SU-DHL-6 (cell line): ENCODE data around the gene COL24A1.

Experiments
- H2AFZ ChIP-seq: fragments of 200-600 bp; sonication (generic); 2 replicates; pipeline ENCODE4 v1.6.1; 2014; ENCODE audit warnings: low read depth, mild to moderate bottlenecking, moderate library complexity, mixed read lengths, antibody characterized with exemption, low read length; ENCODE audit not compliant: severe bottlenecking
- H3F3A ChIP-seq: fragments of 200-600 bp; shearing (Covaris generic); 2 replicates; pipeline ENCODE4 v1.6.0; 2016; ENCODE audit warnings: antibody characterized with exemption, mild to moderate bottlenecking; ENCODE audit not compliant: insufficient read depth
- H3K27ac ChIP-seq: fragments of 200-600 bp; sonication (generic); 2 replicates; pipeline ENCODE4 v1.5.1; 2016; ENCODE audit warnings: low read depth, mild to moderate bottlenecking, low read length, moderate library complexity, mixed read lengths
- H3K27me3 ChIP-seq: fragments of 200-600 bp; sonication (generic), shearing (Covaris generic); 2 replicates; pipeline ENCODE4 v1.6.0; 2014; ENCODE audit warnings: mild to moderate bottlenecking, low read length
- H3K36me3 ChIP-seq: fragments of 200-600 bp; sonication (generic); 2 replicates; pipeline ENCODE4 v1.6.1; 2014; ENCODE audit warnings: mild to moderate bottlenecking, low read length, mixed read lengths
- H3K4me2 ChIP-seq: fragments of 300-600, 200-600 bp; shearing (Covaris generic), sonication (generic); 2 replicates; pipeline ENCODE4 v1.6.0; 2014; ENCODE audit warnings: low read length, low read depth, mild to moderate bottlenecking; ENCODE audit not compliant: poor library complexity, severe bottlenecking
- H3K4me3 ChIP-seq: fragments of 200-600 bp; sonication (generic); 2 replicates; pipeline ENCODE4 v1.5.1; 2014; ENCODE audit warnings: antibody characterized with exemption, low read length, mild to moderate bottlenecking, mixed read lengths; ENCODE audit not compliant: insufficient read depth, poor library complexity, severe bottlenecking
- H3K79me2 ChIP-seq: fragments of 200-600 bp; sonication (generic); 2 replicates; pipeline ENCODE4 v1.6.1; 2014; ENCODE audit warnings: mild to moderate bottlenecking, low read length, moderate library complexity; ENCODE audit not compliant: insufficient read depth
- H3K9ac ChIP-seq: fragments of 200-600 bp; sonication (generic); 2 replicates; pipeline ENCODE4 v1.7.0; 2014; ENCODE audit warnings: mild to moderate bottlenecking, low read length
- H3K9me2 ChIP-seq: fragments of 200-600 bp; sonication (generic); replicated peaks from 2 replicates; pipeline ENCODE4 v1.6.1; 2014; ENCODE audit warnings: low read length; ENCODE audit not compliant: insufficient read depth
- H3K9me3 ChIP-seq: fragments of 200-600 bp; sonication (generic); 2 replicates; pipeline ENCODE4 v1.6.1; 2014; ENCODE audit warnings: low read length, mixed read lengths; ENCODE audit not compliant: insufficient read depth
- H4K20me1 ChIP-seq: fragments of 200-600 bp; sonication (generic); 2 replicates; pipeline ENCODE4 v1.6.1; 2014; ENCODE audit warnings: low read depth, mild to moderate bottlenecking, antibody characterized with exemption, low read length, moderate library complexity, mixed read lengths
- CTCF ChIP-seq: fragments of 200-600 bp; sonication (generic); IDR thresholded peaks from one replicate; pipeline ENCODE4 v1.5.1; 2017; ENCODE audit warnings: antibody characterized with exemption, mild to moderate bottlenecking, low read length, moderate library complexity; ENCODE audit not compliant: insufficient read depth, poor library complexity, severe bottlenecking
- EZH2phosphoT487 ChIP-seq: fragments of 200-600 bp; sonication (generic), shearing (Covaris generic); conservative IDR thresholded peaks from 2 replicates; pipeline ENCODE4 v1.6.1; 2018; ENCODE audit warnings: mild to moderate bottlenecking, antibody characterized with exemption, low read length, moderate library complexity, mixed read lengths

COL24A1 gene

GRCh38 chr1:86062453-86062852 is 94.1 kb downstream of the COL24A1 start:
- H4K20me1 ChIP-seq: no peaks in the 10 kb centered on the region
- no peak overlapping the region for H3K4me2 ChIP-seq
- no peaks in the 10 kb centered on the region for H3K36me3 ChIP-seq
- H3K27me3 ChIP-seq: no peaks in the 10 kb centered on the region
- H3K9ac ChIP-seq: no peak overlapping the region
- H3F3A ChIP-seq: no peaks in the 10 kb centered on the region
- H3K9me3 ChIP-seq: no peaks in the 10 kb centered on the region
- no peak overlapping the region for H2AFZ ChIP-seq
- H3K27ac ChIP-seq: no peak overlapping the region
- H3K4me3 ChIP-seq: no peak overlapping the region
- no peak for TF ChIP-seq CTCF
- no peak for TF ChIP-seq EZH2phosphoT487
- H3K79me2 ChIP-seq: no peaks in the 10 kb centered on the region
- H3K9me2 ChIP-seq: no peaks in the 10 kb centered on the region

GRCh38 chr1:86061551-86061990 is 95.0 kb downstream of the COL24A1 start:
- no peak overlapping the region for H3K9ac ChIP-seq
- H3K9me2 ChIP-seq: no peaks in the 10 kb centered on the region
- H3K4me3 ChIP-seq: no peak overlapping the region
- no peaks in the 10 kb centered on the region for H3F3A ChIP-seq
- no peaks in the 10 kb centered on the region for H3K79me2 ChIP-seq
- no peak for TF ChIP-seq EZH2phosphoT487
- TF ChIP-seq CTCF: no peak
- no peak overlapping the region for H3K27ac ChIP-seq
- H3K27me3 ChIP-seq: no peaks in the 10 kb centered on the region
- H2AFZ ChIP-seq: no peak overlapping the region
- H4K20me1 ChIP-seq: no peaks in the 10 kb centered on the region
- no peaks in the 10 kb centered on the region for H3K9me3 ChIP-seq
- H3K4me2 ChIP-seq: no peak overlapping the region
- H3K36me3 ChIP-seq: no peaks in the 10 kb centered on the region

- Histone ChIP-seq H4K20me1 (no peaks in the 10 kb centered on the region), H3K4me2 (no peak overlapping the region), H3K4me3 (no peak overlapping the region), H3K27me3 (no peaks in the 10 kb centered on the region), H3K36me3 (no peaks in the 10 kb centered on the region), H3F3A (no peaks in the 10 kb centered on the region), H3K9me3 (no peaks in the 10 kb centered on the region), H3K9me2 (no peaks in the 10 kb centered on the region), H3K9ac (no peak overlapping the region), H2AFZ (no peak overlapping the region), H3K27ac (no peak overlapping the region), H3K79me2 (no peaks in the 10 kb centered on the region)
- TF ChIP-seq CTCF (no peak), EZH2phosphoT487 (no peak)
These were observed 102.2 kb downstream of the COL24A1 start for GRCh38 chr1:86054396-86054795.
